HCT116 (cell line): Measurements from ENCODE around the gene ARID5A. TPM values are rescaled to one million over a fixed set of nuclear protein-coding genes. Genes with fewer than 3 reads are reported as not detected.

Experiments used
- ATAC-seq: fragments of 200-7000 bp; cut with Tn5 transposase; 2 replicates; pipeline ENCODE4 v1.9.1; 2020; ENCODE audit warnings: mild to moderate bottlenecking, moderate library complexity
- BruUV-seq: library from RNA; stranded (reverse); fragments of 400-500 nt; replicated peaks from 2 replicates; lab custom pipeline; 2021; lab: Mats Ljungman, UMichigan
- CTCF ChIA-PET: fragments of 300-600 bp; sonication (Branson Sonifier 250); formaldehyde crosslinking; loops from one replicate; lab custom pipeline; 2021; ENCODE audit warnings: antibody characterized with exemption; lab: Charles Lee
- POLR2A ChIA-PET: fragments of 300-600, 350-600 bp; sonication (Branson Sonifier 250); formaldehyde crosslinking; loops from one replicate; lab custom pipeline; 2021; ENCODE audit warnings: antibody characterized with exemption; lab: Charles Lee
- RAD21 ChIA-PET, 2 experiments: fragments of 300-600 bp; sonication (Branson Sonifier 250); formaldehyde crosslinking; loops; one replicate each; lab custom pipeline; 2023; ENCODE audit warnings: low total read pairs in 2 of 2; ENCODE audit not compliant: uncharacterized antibody in 2 of 2, unreplicated experiment in 2 of 2, low non-redundant PET in 1 of 2; lab: Charles Lee
- DNase-seq: peaks from one replicate; pipeline ENCODE4 v3.0.0-alpha.2; 2010; ENCODE audit warnings: low read depth, low spot score
- H2AFZ ChIP-seq: fragments of 200-600 bp; shearing (Covaris generic), sonication (generic); 2 replicates; pipeline ENCODE4 v1.6.1; 2017; ENCODE audit warnings: low read depth, mixed run types, mixed read lengths, antibody characterized with exemption, low read length; ENCODE audit not compliant: poor library complexity, severe bottlenecking
- H3K27ac ChIP-seq: 2 replicates; pipeline ENCODE4 v1.5.1; 2012; ENCODE audit warnings: low read depth, low read length
- H3K27me3 ChIP-seq: fragments of 200-600 bp; sonication (generic); 2 replicates; pipeline ENCODE4 v1.6.1; 2016; ENCODE audit warnings: mixed run types, low read length, mixed read lengths; ENCODE audit not compliant: insufficient read depth
- H3K36me3 ChIP-seq, 2 experiments: fragments of 200-500 bp in 1 of 2; fragments of 200-600 bp in 1 of 2; sonication (Bioruptor generic) in 1 of 2; sonication (generic) in 1 of 2; 2 replicates each; pipeline versions ENCODE4 v1.5.1 to v1.6.1; 2014 to 2016; ENCODE audit warnings: low read length in 2 of 2, inconsistent platforms in 1 of 2, mixed read lengths in 1 of 2, mixed run types in 1 of 2; ENCODE audit not compliant: insufficient read depth in 2 of 2, control insufficient read depth in 1 of 2
- H3K4me1 ChIP-seq, 2 experiments: fragments of 200-600 bp in 1 of 2; sonication (generic) in 1 of 2; 2 replicates each; pipeline versions ENCODE4 v1.5.1 to v1.6.1; 2012 to 2017; ENCODE audit warnings: low read length in 2 of 2, inconsistent platforms in 1 of 2, mild to moderate bottlenecking in 1 of 2, mixed read lengths in 1 of 2, mixed run types in 1 of 2, moderate library complexity in 1 of 2; ENCODE audit not compliant: insufficient read depth in 2 of 2, control insufficient read depth in 1 of 2
- H3K4me2 ChIP-seq: fragments of 200-600 bp; sonication (generic); 2 replicates; pipeline ENCODE4 v1.6.1; 2017; ENCODE audit warnings: mixed run types, low read length, mixed read lengths
- H3K4me3 ChIP-seq, 2 experiments: fragments of 200-600 bp in 1 of 2; sonication (generic) in 1 of 2; replicated peaks in 1 of 2; 2 replicates each; pipeline ENCODE4 v1.5.1; 2011 to 2016; ENCODE audit warnings: low read length in 2 of 2, control low read depth in 1 of 2, low read depth in 1 of 2, mild to moderate bottlenecking in 1 of 2, mixed read lengths in 1 of 2, mixed run types in 1 of 2
- H3K79me2 ChIP-seq: fragments of 200-600 bp; sonication (generic); 2 replicates; pipeline ENCODE4 v1.6.1; 2017; ENCODE audit warnings: mild to moderate bottlenecking, mixed run types, low read length, moderate library complexity, mixed read lengths; ENCODE audit not compliant: insufficient read depth
- H3K9ac ChIP-seq: fragments of 200-600 bp; sonication (generic); 2 replicates; pipeline ENCODE4 v1.6.1; 2016; ENCODE audit warnings: low read length, mixed read lengths
- H3K9me2 ChIP-seq: fragments of 200-600 bp; sonication (generic), shearing (Covaris generic); 2 replicates; pipeline ENCODE4 v1.6.1; 2017; ENCODE audit warnings: mixed run types, mild to moderate bottlenecking, moderate library complexity; ENCODE audit not compliant: insufficient read depth
- H3K9me3 ChIP-seq, 2 experiments: fragments of 200-500 bp in 1 of 2; fragments of 200-600 bp in 1 of 2; sonication (Bioruptor generic) in 1 of 2; sonication (generic) in 1 of 2; 2 replicates each; pipeline ENCODE4 v1.6.1; 2014 to 2017; ENCODE audit warnings: low read length in 2 of 2, mixed read lengths in 2 of 2, inconsistent platforms in 1 of 2, low read depth in 1 of 2, mild to moderate bottlenecking in 1 of 2, mixed run types in 1 of 2, moderate library complexity in 1 of 2; ENCODE audit not compliant: control insufficient read depth in 1 of 2, insufficient read depth in 1 of 2
- H4K20me1 ChIP-seq: fragments of 200-600 bp; sonication (generic), shearing (Covaris generic); 2 replicates; pipeline ENCODE4 v1.6.1; 2017; ENCODE audit warnings: mixed run types, mild to moderate bottlenecking, moderate library complexity; ENCODE audit not compliant: insufficient read depth
- EZH2phosphoT487 ChIP-seq: fragments of 200-600 bp; IDR thresholded peaks from 2 replicates; pipeline ENCODE4 v1.6.1; 2018; ENCODE audit warnings: antibody characterized with exemption, borderline replicate concordance
- REST ChIP-seq: IDR thresholded peaks from 2 replicates; pipeline ENCODE4 v1.6.1; 2012; ENCODE audit warnings: low read depth
- SRF ChIP-seq: IDR thresholded peaks from 2 replicates; pipeline ENCODE4 v1.6.1; 2012; ENCODE audit warnings: low read depth
- YY1 ChIP-seq: IDR thresholded peaks from 2 replicates; pipeline ENCODE4 v1.6.1; 2011; ENCODE audit warnings: low read length, low read depth, moderate library complexity, mild to moderate bottlenecking; ENCODE audit not compliant: insufficient replicate concordance; ENCODE audit errors: extremely low read depth
- ZBTB33 ChIP-seq: IDR thresholded peaks from 2 replicates; pipeline ENCODE4 v1.6.1; 2011; ENCODE audit warnings: mild to moderate bottlenecking, low read length, moderate library complexity; ENCODE audit not compliant: insufficient replicate concordance; ENCODE audit errors: extremely low read depth
- ZFX ChIP-seq: fragments of 450-650 bp; IDR thresholded peaks from 2 replicates; pipeline ENCODE4 v1.6.1; 2017
- intact Hi-C: fragments of 100-400 bp; cut with micrococcal nuclease; formaldehyde crosslinking; loops from 2 replicates; pipeline ENCODE4 v1.10.0; 2022
- total RNA-seq: library from RNA; stranded (reverse); gene quantifications from one replicate; pipeline ENCODE4 v1.2.1, GENCODE V29; 2021; ENCODE audit not compliant: unreplicated experiment

Gene ARID5A
- total RNA-seq, 1 experiment from 2014 or later = 8.2 TPM

GRCh38 chr2:96525211-96525507 lies 11.4 kb upstream of the ARID5A start:
- no peaks in the 10 kb centered on the region for H3K36me3 ChIP-seq
- no peaks in the 10 kb centered on the region for H3K27me3 ChIP-seq
- no peak overlapping the region for H3K9ac ChIP-seq
- no peak overlapping the region for H3K4me2 ChIP-seq
- H3K9me2 ChIP-seq = no peaks in the 10 kb centered on the region
- H3K9me3 ChIP-seq = no peaks in the 10 kb centered on the region
- TF ChIP-seq YY1 = no peak
- intact Hi-C loops = no loop called here
- H2AFZ ChIP-seq = no peak overlapping the region
- ChIA-PET CTCF (no interaction called here), POLR2A (no interaction called here), RAD21 (no interaction called here)
- no peaks in the 10 kb centered on the region for H3K79me2 ChIP-seq
- no peak for ATAC-seq
- no peaks in the 10 kb centered on the region for H4K20me1 ChIP-seq
- no peak for DNase-seq
- no peaks in the 10 kb centered on the region for H3K4me1 ChIP-seq
- H3K27ac ChIP-seq = no peak overlapping the region
- BruUV-seq = no TSS peak
- H3K4me3 ChIP-seq = no peak overlapping the region

- no peaks in the 10 kb centered on the region for H3K9me2 ChIP-seq
- ChIA-PET RAD21 (no interaction called here), POLR2A (interaction anchor here (0.7 kb wide), 1 partner anchor 300 kb away, joined by 4 read pairs; no protein-coding TSS in a partner anchor), CTCF (interaction anchor here (1.3 kb wide), 1 partner anchor 17 kb away, joined by 5 read pairs; no protein-coding TSS in a partner anchor)
- DNase-seq = no peak
- intact Hi-C loops = no loop called here
- no peak overlapping the region for H2AFZ ChIP-seq
- H3K4me3 ChIP-seq = no peak overlapping the region
- peaks cover 0 to 4% of the 10 kb centered on the region in 2 experiments; a peak in 2 of 4 replicates for H3K4me1 ChIP-seq
- no peak overlapping the region for H3K9ac ChIP-seq
- no peaks in the 10 kb centered on the region for H3K79me2 ChIP-seq
- no peaks in the 10 kb centered on the region for H3K27me3 ChIP-seq
- ATAC-seq = no peak
- H4K20me1 ChIP-seq = no peaks in the 10 kb centered on the region
- no peak overlapping the region for H3K4me2 ChIP-seq
- H3K27ac ChIP-seq = no peak overlapping the region
- no peaks in the 10 kb centered on the region for H3K9me3 ChIP-seq
- no TSS peak for BruUV-seq
- H3K36me3 ChIP-seq = no peaks in the 10 kb centered on the region
- no peak for TF ChIP-seq ZFX
- TF ChIP-seq REST = no peak
- no peak for TF ChIP-seq EZH2phosphoT487
- no peak for TF ChIP-seq SRF
- TF ChIP-seq YY1 = no peak
- TF ChIP-seq ZBTB33 = no peak
Measured at GRCh38 chr2:96526101-96526591, 10.4 kb upstream of the ARID5A start.
